ENCODE results near the gene CNR2. TPM values are rescaled to one million over a fixed set of nuclear protein-coding genes. Genes with fewer than 3 reads are reported as not detected.

CNR2 gene
- total and polyA plus RNA-seq, 2 of the 4 experiments (the other 2 are of a cell fraction) = not detected

- TF ChIP-seq ELK1 (IDR thresholded peaks at IDR 0.05; ENCODE audit: borderline replicate concordance, low read depth, low read length) = no peak
Measured at GRCh38 chr1:23960291-23961020, 47.3 kb upstream of the CNR2 start (continued).
